H9 (cell line): ENCODE results near the gene REEP1. TPM values are rescaled to one million over a fixed set of nuclear protein-coding genes. Genes with fewer than 3 reads are reported as not detected.

Experiments used
- DNase-seq: peaks from one replicate; pipeline ENCODE4 v3.0.0-alpha.2; 2017
- H2AFZ ChIP-seq: one replicate; pipeline ENCODE4 v1.6.1; 2013; ENCODE audit warnings: mild to moderate bottlenecking, low read length, control low read depth, moderate library complexity
- H2AK5ac ChIP-seq: 2 replicates; pipeline ENCODE4 v1.6.1; 2013; ENCODE audit warnings: low read length, control low read depth, mixed read lengths; ENCODE audit not compliant: insufficient read length
- H2BK120ac ChIP-seq: one replicate; pipeline ENCODE4 v1.6.1; 2013; ENCODE audit warnings: low read depth, mild to moderate bottlenecking, low read length, control low read depth, inconsistent platforms; ENCODE audit not compliant: poor library complexity, severe bottlenecking
- H2BK12ac ChIP-seq: 2 replicates; pipeline ENCODE4 v1.6.1; 2013; ENCODE audit warnings: low read length, control low read depth, mixed read lengths, low read depth; ENCODE audit not compliant: insufficient read length
- H2BK15ac ChIP-seq: 2 replicates; pipeline ENCODE4 v1.6.1; 2013; ENCODE audit warnings: low read depth, low read length, control low read depth
- H2BK20ac ChIP-seq: one replicate; pipeline ENCODE4 v1.6.1; 2013; ENCODE audit warnings: low read depth, mild to moderate bottlenecking, low read length, control low read depth, inconsistent platforms; ENCODE audit not compliant: poor library complexity, severe bottlenecking
- H2BK5ac ChIP-seq: 2 replicates; pipeline ENCODE4 v1.6.1; 2013; ENCODE audit warnings: low read length, control low read depth, mixed read lengths; ENCODE audit not compliant: insufficient read length
- H3K14ac ChIP-seq: 2 replicates; pipeline ENCODE4 v1.6.1; 2013; ENCODE audit warnings: low read length, control low read depth; ENCODE audit not compliant: insufficient read depth
- H3K18ac ChIP-seq: 2 replicates; pipeline ENCODE4 v1.6.1; 2013; ENCODE audit warnings: low read depth, mild to moderate bottlenecking, mixed read lengths, low read length, control low read depth; ENCODE audit not compliant: insufficient read length
- H3K23ac ChIP-seq: 2 replicates; pipeline ENCODE4 v1.6.1; 2013; ENCODE audit warnings: low read length, control low read depth, mixed read lengths, low read depth; ENCODE audit not compliant: insufficient read length
- H3K23me2 ChIP-seq: 2 replicates; pipeline ENCODE4 v1.6.1; 2013; ENCODE audit warnings: low read depth, mild to moderate bottlenecking, mixed read lengths, low read length, control low read depth; ENCODE audit not compliant: insufficient read length, poor library complexity, severe bottlenecking
- H3K27ac ChIP-seq: 2 replicates; pipeline ENCODE4 v1.5.1; 2013; ENCODE audit warnings: low read length, control low read depth, mixed read lengths, low read depth; ENCODE audit not compliant: insufficient read length
- H3K27me3 ChIP-seq: 2 replicates; pipeline ENCODE4 v1.6.1; 2013; ENCODE audit warnings: low read length, control low read depth, inconsistent platforms; ENCODE audit not compliant: insufficient read depth
- H3K4ac ChIP-seq: 2 replicates; pipeline ENCODE4 v1.6.1; 2013; ENCODE audit warnings: low read depth, mild to moderate bottlenecking, control low read depth, inconsistent platforms, low read length, moderate library complexity
- H3K4me1 ChIP-seq: 2 replicates; pipeline ENCODE4 v1.6.1; 2013; ENCODE audit warnings: low read length, control low read depth, inconsistent platforms; ENCODE audit not compliant: insufficient read depth
- H3K4me2 ChIP-seq: 2 replicates; pipeline ENCODE4 v1.6.1; 2013; ENCODE audit warnings: low read length, control low read depth, mixed read lengths; ENCODE audit not compliant: insufficient read length, insufficient read depth
- H3K56ac ChIP-seq: 2 replicates; pipeline ENCODE4 v1.6.1; 2013; ENCODE audit warnings: low read depth, mild to moderate bottlenecking, mixed read lengths, low read length, control low read depth; ENCODE audit not compliant: insufficient read length
- H3K79me1 ChIP-seq: 2 replicates; pipeline ENCODE4 v1.6.1; 2013; ENCODE audit warnings: low read depth, mild to moderate bottlenecking, moderate library complexity, low read length, control low read depth, inconsistent platforms; ENCODE audit not compliant: insufficient read depth, poor library complexity, severe bottlenecking
- H3K79me2 ChIP-seq: 2 replicates; pipeline ENCODE4 v1.6.1; 2013; ENCODE audit warnings: low read length, control low read depth, inconsistent platforms; ENCODE audit not compliant: insufficient read depth
- H3K9ac ChIP-seq: 2 replicates; pipeline ENCODE4 v1.6.1; 2013; ENCODE audit warnings: low read length, control low read depth, mixed read lengths; ENCODE audit not compliant: insufficient read length; ENCODE audit errors: extremely low read depth
- H3K9me3 ChIP-seq: one replicate; pipeline ENCODE4 v1.6.1; 2013; ENCODE audit warnings: low read depth, low read length, inconsistent platforms; ENCODE audit not compliant: control insufficient read depth
- H3T11ph ChIP-seq: one replicate; pipeline ENCODE4 v1.6.1; 2013; ENCODE audit warnings: mild to moderate bottlenecking, low read length, control low read depth, inconsistent platforms
- H4K20me1 ChIP-seq: one replicate; pipeline ENCODE4 v1.6.1; 2013; ENCODE audit not compliant: control insufficient read depth, insufficient read length, insufficient read depth
- H4K5ac ChIP-seq: 2 replicates; pipeline ENCODE4 v1.6.1; 2013; ENCODE audit warnings: low read depth, mild to moderate bottlenecking, mixed read lengths, low read length, control low read depth; ENCODE audit not compliant: insufficient read length
- H4K8ac ChIP-seq: replicated peaks from 2 replicates; pipeline ENCODE4 v1.6.1; 2013; ENCODE audit warnings: low read length, control low read depth, mixed read lengths, low read depth; ENCODE audit not compliant: insufficient read length
- H4K91ac ChIP-seq: 2 replicates; pipeline ENCODE4 v1.6.1; 2013; ENCODE audit warnings: low read depth, mild to moderate bottlenecking, moderate library complexity, mixed read lengths, low read length, control low read depth; ENCODE audit not compliant: insufficient read length
- H3K27ac Mint-ChIP-seq, 3 experiments: 2 replicates in 2 of 3; 3 replicates in 1 of 3; pipeline ENCODE4 v1.8.0; 2020 to 2021; ENCODE audit warnings: mixed read lengths in 3 of 3, mild to moderate bottlenecking in 1 of 3, moderate library complexity in 1 of 3
- H3K27me3 Mint-ChIP-seq: 2 replicates; pipeline ENCODE4 v1.8.0; 2021; ENCODE audit warnings: low read depth, mild to moderate bottlenecking, moderate library complexity, mixed read lengths
- H3K36me3 Mint-ChIP-seq, 3 experiments: 2 replicates in 2 of 3; 3 replicates in 1 of 3; pipeline ENCODE4 v1.8.0; 2020 to 2021; ENCODE audit warnings: low read depth in 3 of 3, mixed read lengths in 3 of 3; ENCODE audit not compliant: insufficient read depth in 1 of 3
- H3K4me1 Mint-ChIP-seq, 2 experiments: 2 replicates each; pipeline ENCODE4 v1.8.0; 2020; ENCODE audit warnings: mixed read lengths in 2 of 2
- H3K4me3 Mint-ChIP-seq, 2 experiments: 2 replicates in 1 of 2; 3 replicates in 1 of 2; pipeline ENCODE4 v1.8.0; 2020 to 2021; ENCODE audit warnings: mild to moderate bottlenecking in 2 of 2, mixed read lengths in 2 of 2, moderate library complexity in 1 of 2
- H3K9me3 Mint-ChIP-seq, 2 experiments: 2 replicates in 1 of 2; 3 replicates in 1 of 2; pipeline ENCODE4 v1.8.0; 2020; ENCODE audit warnings: mild to moderate bottlenecking in 2 of 2, mixed read lengths in 2 of 2, moderate library complexity in 1 of 2
- CTCF ChIP-seq: fragments of 200-600 bp; sonication (generic); conservative IDR thresholded peaks from 3 replicates; pipeline ENCODE4 v1.8.0; 2021; ENCODE audit warnings: antibody characterized with exemption, mild to moderate bottlenecking
- WGBS: extraction: QIAGEN DNeasy Blood & Tissue Kit; methylation state at CpG from one replicate; pipeline ENCODE4 v1.1.7; 2013; ENCODE audit warnings: missing lambda C conversion rate, low lambda C conversion rate, mixed read lengths; ENCODE audit not compliant: insufficient read length; ENCODE audit errors: extremely low coverage; 5-methylcytosine and 5-hydroxymethylcytosine counted together
- total RNA-seq: library from RNA; stranded (reverse); gene quantifications from 2 replicates; pipeline ENCODE4 v1.2.1, GENCODE V29; 2021

Gene REEP1
- total RNA-seq, 1 experiment from 2014 or later = 1.3 TPM

DNA sequence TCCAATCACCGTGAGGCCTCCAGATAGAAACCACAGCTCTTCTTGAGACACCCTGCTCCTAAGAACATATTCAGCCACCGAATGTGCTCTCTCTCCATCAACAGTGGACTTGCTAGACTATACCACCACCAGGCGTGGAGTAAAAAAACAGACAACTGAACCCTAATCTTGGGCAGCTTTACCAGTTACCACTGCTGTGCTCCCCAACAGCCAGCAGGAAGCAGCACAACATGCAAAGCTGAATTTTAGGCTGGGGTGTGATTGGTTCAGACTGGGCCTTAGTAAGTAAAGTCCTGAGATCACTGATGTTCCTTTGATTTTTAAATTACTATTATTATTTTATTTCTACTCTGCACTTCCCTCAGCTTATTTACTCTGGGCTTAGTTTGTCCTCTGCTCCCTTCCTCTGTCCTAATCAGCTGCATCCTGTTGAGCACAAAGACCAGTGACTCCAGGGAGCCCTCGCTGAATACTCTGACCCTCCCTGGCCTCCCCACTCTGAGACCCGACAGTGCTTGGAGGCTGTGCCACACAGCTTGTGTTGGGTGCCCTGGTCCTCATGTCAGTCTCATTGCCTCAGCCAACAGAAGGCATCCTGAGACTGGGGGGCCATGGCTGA lies 116.3 kb downstream of the REEP1 start:
- Histone ChIP-seq H3T11ph (no peak overlapping the region), H3K56ac (no peak overlapping the region), H3K9ac (no peak overlapping the region), H3K79me1 (no peaks in the 10 kb centered on the region), H3K27me3 (no peaks in the 10 kb centered on the region), H3K4me2 (no peak overlapping the region), H2BK15ac (no peak overlapping the region), H3K4ac (no peak overlapping the region), H3K14ac (no peak overlapping the region), H2AFZ (no peak overlapping the region), H3K18ac (no peak overlapping the region), H3K27ac (no peak overlapping the region), H2BK20ac (no peak overlapping the region), H2BK12ac (no peak overlapping the region), H2AK5ac (no peak overlapping the region), H4K91ac (no peak overlapping the region), H4K8ac (no peak overlapping the region), H3K9me3 (no peaks in the 10 kb centered on the region), H2BK5ac (no peak overlapping the region), H4K20me1 (no peaks in the 10 kb centered on the region), H3K23ac (no peak overlapping the region), H3K79me2 (no peaks in the 10 kb centered on the region), H3K4me1 (no peaks in the 10 kb centered on the region), H4K5ac (no peak overlapping the region), H2BK120ac (no peak overlapping the region), H3K23me2 (no peaks in the 10 kb centered on the region)
- Mint-ChIP-seq H3K27ac (no peak overlapping the region; a peak in 2 of 7 replicates), H3K27me3 (peaks cover 3% of the 10 kb centered on the region), H3K36me3 (no peaks in the 10 kb centered on the region), H3K4me1 (peaks cover 8 to 22% of the 10 kb centered on the region in 2 experiments), H3K4me3 (no peak overlapping the region), H3K9me3 (no peaks in the 10 kb centered on the region)
- DNase-seq = peak; percentile 67
- TF ChIP-seq CTCF = peak; percentile 98
- no CpG with 5 or more reads among the region's 5 CpGs for WGBS
